CD4-positive, CD25-positive, alpha-beta regulatory T cell (primary cell): ENCODE data around the gene VDAC2. TPM values are rescaled to one million over a fixed set of nuclear protein-coding genes. Genes with fewer than 3 reads are reported as not detected.

Experiments
- ATAC-seq, 2 donors: fragments of 150-1000 bp; cut with Tn5 transposase; one replicate each; pipeline ENCODE4 v1.10.0; 2021; ENCODE audit warnings: low read depth in 2 of 2, moderate number of reproducible peaks in 2 of 2, moderate library complexity in 1 of 2
- DNase-seq, 3 donors: peaks; one replicate each; pipeline versions ENCODE4 v3.0.0 to v3.0.0-alpha.2; 2012 to 2022; ENCODE audit warnings: mixed read lengths in 1 of 3
- H3K27ac ChIP-seq: one replicate; pipeline ENCODE4 v1.7.0; 2013; ENCODE audit warnings: mild to moderate bottlenecking, low read length; ENCODE audit not compliant: insufficient read depth, poor library complexity, severe bottlenecking
- H3K27me3 ChIP-seq: one replicate; pipeline ENCODE4 v1.7.0; 2013; ENCODE audit warnings: low read length; ENCODE audit not compliant: control insufficient read depth, insufficient read depth
- H3K36me3 ChIP-seq: one replicate; pipeline ENCODE4 v1.7.0; 2013; ENCODE audit warnings: mild to moderate bottlenecking, low read length, moderate library complexity; ENCODE audit not compliant: control insufficient read depth, insufficient read depth
- H3K4me1 ChIP-seq: 2 replicates; pipeline ENCODE4 v1.7.0; 2013; ENCODE audit warnings: mild to moderate bottlenecking, low read length; ENCODE audit not compliant: insufficient read depth, control insufficient read depth, poor library complexity, severe bottlenecking
- H3K4me3 ChIP-seq: one replicate; pipeline ENCODE4 v1.7.0; 2013; ENCODE audit warnings: low read depth, mild to moderate bottlenecking, low read length, moderate library complexity
- H3K9me3 ChIP-seq, 2 experiments: 1 replicate in 1 of 2; 2 replicates in 1 of 2; pipeline ENCODE4 v1.7.0; 2013; ENCODE audit warnings: low read length in 2 of 2, mild to moderate bottlenecking in 1 of 2, moderate library complexity in 1 of 2; ENCODE audit not compliant: control insufficient read depth in 2 of 2
- H3K27ac Mint-ChIP-seq, 3 donors: one replicate each; pipeline ENCODE4 v1.8.0; 2020 to 2022; ENCODE audit warnings: mild to moderate bottlenecking in 3 of 3, mixed read lengths in 3 of 3, moderate library complexity in 2 of 3
- H3K27me3 Mint-ChIP-seq: one replicate; pipeline ENCODE4 v1.8.0; 2022; ENCODE audit warnings: mild to moderate bottlenecking, mixed read lengths
- H3K36me3 Mint-ChIP-seq: one replicate; pipeline ENCODE4 v1.8.0; 2020; ENCODE audit warnings: mixed read lengths
- H3K4me1 Mint-ChIP-seq, 4 donors: one replicate each; pipeline ENCODE4 v1.8.0; 2020 to 2022; ENCODE audit warnings: mixed read lengths in 4 of 4, mild to moderate bottlenecking in 1 of 4
- H3K4me3 Mint-ChIP-seq, 4 donors: one replicate each; pipeline ENCODE4 v1.8.0; 2020 to 2022; ENCODE audit warnings: mild to moderate bottlenecking in 4 of 4, mixed read lengths in 4 of 4, moderate library complexity in 3 of 4
- H3K9me3 Mint-ChIP-seq, 7 donors: one replicate each; pipeline ENCODE4 v1.8.0; 2020 to 2022; ENCODE audit warnings: mixed read lengths in 7 of 7, mild to moderate bottlenecking in 3 of 7, moderate library complexity in 2 of 7
- polyA plus RNA-seq, 4 donors: library from polyadenylated mRNA; unstranded; fragments of 300-500 nt; fragmentation: Illumina TruSeq; gene quantifications; one replicate each; pipeline ENCODE4 v1.2.3, GENCODE V29; 2021
- total RNA-seq: library from RNA; stranded (reverse); gene quantifications from one replicate; pipeline ENCODE4 v1.2.3, GENCODE V29; 2022

The VDAC2 gene
- total and polyA plus RNA-seq, 5 donors from 2014 or later = 110 to 201 (median 159) TPM

- H3K27ac ChIP-seq = no peak overlapping the region
- Mint-ChIP-seq H3K36me3 (no peaks in the 10 kb centered on the region), H3K4me3 (no peak overlapping the region), H3K9me3 (peaks cover 0 to 2% (median 0%) of the 10 kb centered on the region in 7 donors), H3K27ac (no peak overlapping the region), H3K4me1 (no peaks in the 10 kb centered on the region), H3K27me3 (no peaks in the 10 kb centered on the region)
- no peaks in the 10 kb centered on the region for H3K9me3 ChIP-seq
- no peaks in the 10 kb centered on the region for H3K36me3 ChIP-seq
- H3K27me3 ChIP-seq = no peaks in the 10 kb centered on the region
- H3K4me1 ChIP-seq = no peaks in the 10 kb centered on the region
- H3K4me3 ChIP-seq = no peak overlapping the region
- no peak for ATAC-seq
- no peak for DNase-seq
Measured at GRCh38 chr10:75263806-75264205, 53.2 kb downstream of the VDAC2 start.

GRCh38 chr10:75265856-75266255 is 55.3 kb downstream of the VDAC2 start:
- no peaks in the 10 kb centered on the region for H3K36me3 ChIP-seq
- H3K27me3 ChIP-seq = no peaks in the 10 kb centered on the region
- H3K9me3 Mint-ChIP-seq = no peaks in the 10 kb centered on the region
- H3K4me1 Mint-ChIP-seq = no peaks in the 10 kb centered on the region
- ATAC-seq (no peak), DNase-seq (no peak)
- no peaks in the 10 kb centered on the region for H3K4me1 ChIP-seq
- H3K27me3 Mint-ChIP-seq = no peaks in the 10 kb centered on the region
- no peak overlapping the region for H3K4me3 Mint-ChIP-seq
- H3K27ac Mint-ChIP-seq = no peak overlapping the region
- H3K4me3 ChIP-seq = no peak overlapping the region
- H3K9me3 ChIP-seq = no peaks in the 10 kb centered on the region
- no peaks in the 10 kb centered on the region for H3K36me3 Mint-ChIP-seq
- no peak overlapping the region for H3K27ac ChIP-seq

DNA sequence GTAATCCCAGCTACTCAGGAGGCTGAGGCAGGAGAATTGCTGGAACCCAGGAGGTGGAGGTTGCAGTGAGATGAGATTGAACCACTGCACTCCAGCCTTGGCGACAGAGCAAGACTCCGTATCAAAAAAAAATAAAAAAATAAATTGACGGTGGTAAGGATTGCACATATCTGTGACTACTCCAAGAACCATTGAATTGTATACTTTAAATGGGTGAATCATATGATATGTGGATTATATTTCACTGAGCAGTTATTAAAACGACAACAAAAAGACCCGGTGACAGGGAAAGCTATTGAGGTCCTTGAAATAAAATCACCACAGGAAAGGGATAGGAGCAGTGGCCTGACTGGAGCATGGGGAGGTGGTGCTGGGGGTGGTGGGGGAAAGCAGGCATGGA is 56.3 kb downstream of the VDAC2 start:
- DNase-seq = no peak
- no peak for ATAC-seq
- Histone ChIP-seq H3K4me1 (no peaks in the 10 kb centered on the region), H3K27ac (no peak overlapping the region), H3K4me3 (no peak overlapping the region), H3K9me3 (no peaks in the 10 kb centered on the region), H3K27me3 (no peaks in the 10 kb centered on the region), H3K36me3 (no peaks in the 10 kb centered on the region)
- Mint-ChIP-seq H3K27ac (no peak overlapping the region), H3K27me3 (peaks cover 2% of the 10 kb centered on the region), H3K9me3 (no peaks in the 10 kb centered on the region), H3K4me1 (no peaks in the 10 kb centered on the region), H3K4me3 (no peak overlapping the region), H3K36me3 (no peaks in the 10 kb centered on the region)

GRCh38 chr10:75269605-75270004 is 59.0 kb downstream of the VDAC2 start:
- Histone ChIP-seq H3K27ac (no peak overlapping the region), H3K36me3 (no peaks in the 10 kb centered on the region), H3K27me3 (no peaks in the 10 kb centered on the region), H3K9me3 (no peaks in the 10 kb centered on the region), H3K4me1 (no peaks in the 10 kb centered on the region), H3K4me3 (no peak overlapping the region)
- no peaks in the 10 kb centered on the region for H3K9me3 Mint-ChIP-seq
- no peak overlapping the region for H3K4me3 Mint-ChIP-seq
- H3K4me1 Mint-ChIP-seq = no peaks in the 10 kb centered on the region
- ATAC-seq (no peak), DNase-seq (no peak)
- no peak overlapping the region for H3K27ac Mint-ChIP-seq
- H3K27me3 Mint-ChIP-seq = peaks cover 4% of the 10 kb centered on the region
- no peaks in the 10 kb centered on the region for H3K36me3 Mint-ChIP-seq

- Histone ChIP-seq H3K27ac (no peak overlapping the region), H3K9me3 (no peaks in the 10 kb centered on the region), H3K4me1 (no peaks in the 10 kb centered on the region), H3K4me3 (no peak overlapping the region), H3K27me3 (no peaks in the 10 kb centered on the region), H3K36me3 (no peaks in the 10 kb centered on the region)
- Mint-ChIP-seq H3K4me1 (no peaks in the 10 kb centered on the region), H3K4me3 (no peak overlapping the region), H3K27me3 (peaks cover 4% of the 10 kb centered on the region), H3K9me3 (peaks cover 0 to 3% (median 0%) of the 10 kb centered on the region in 7 donors), H3K36me3 (no peaks in the 10 kb centered on the region), H3K27ac (no peak overlapping the region)
- no peak for DNase-seq
- no peak for ATAC-seq
Measured at GRCh38 chr10:75272094-75272493, 61.5 kb downstream of the VDAC2 start.

DNA sequence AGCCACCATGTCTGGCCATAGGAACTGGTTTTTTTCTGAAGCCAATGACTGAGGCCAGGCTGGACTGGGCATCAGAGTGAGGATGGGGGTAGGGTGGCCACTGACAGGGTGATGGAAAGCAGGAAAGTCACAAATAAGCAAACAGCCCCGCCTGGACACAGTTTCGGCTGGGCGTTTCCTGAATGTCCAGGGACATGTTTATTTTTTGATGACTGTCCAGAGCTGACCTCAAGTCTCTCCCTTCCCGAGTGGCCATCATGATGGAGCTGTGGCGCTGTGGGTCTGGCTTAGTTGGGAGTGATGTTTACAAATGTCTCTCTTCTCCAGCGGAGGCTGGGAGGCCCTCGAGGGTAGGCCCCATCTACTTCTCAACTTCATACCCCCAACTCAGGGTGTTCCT is 62.3 kb downstream of the VDAC2 start:
- no peaks in the 10 kb centered on the region for H3K4me1 Mint-ChIP-seq

DNA sequence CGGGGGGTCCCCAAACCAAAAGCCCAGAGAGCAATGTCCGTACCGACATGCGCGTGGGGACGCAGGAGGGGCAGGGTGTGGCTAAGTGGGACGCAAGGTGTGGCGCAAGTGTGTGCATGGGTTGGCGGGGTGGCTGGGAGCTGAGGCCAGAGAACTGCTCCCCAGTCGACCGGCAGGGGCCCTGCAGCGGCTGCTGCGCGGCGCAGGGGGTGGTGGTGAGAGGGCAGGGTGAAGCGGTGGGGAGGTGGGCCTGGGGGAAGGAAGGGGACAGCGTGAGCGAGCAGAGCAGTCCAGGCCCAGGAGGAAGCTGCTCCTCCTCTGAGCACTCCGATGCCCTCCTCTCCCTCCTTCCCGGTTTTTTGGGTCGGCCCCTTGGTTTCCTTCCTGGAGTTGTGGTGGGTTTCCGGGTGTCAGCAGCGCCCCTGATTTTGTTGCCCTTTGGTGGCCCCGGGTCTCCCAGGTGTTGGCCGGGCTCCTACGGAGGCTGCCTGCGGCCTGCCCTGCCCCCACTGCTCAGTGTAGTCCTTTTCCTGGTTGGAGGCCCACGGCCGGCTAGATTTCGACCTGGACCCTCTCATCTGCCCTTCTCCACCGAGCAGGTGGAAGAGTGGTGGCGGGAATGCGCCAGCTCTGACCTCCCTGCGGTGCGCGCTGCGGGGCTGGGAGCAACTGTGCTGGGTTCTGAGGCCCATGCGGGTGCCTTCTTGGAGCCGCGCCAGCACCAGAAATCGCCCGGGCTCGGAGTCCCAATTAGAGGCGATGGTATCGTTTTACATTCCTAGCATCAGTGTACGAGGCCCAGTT is 65.7 kb downstream of the VDAC2 start:
- no peak for ATAC-seq
- H3K4me1 ChIP-seq = no peaks in the 10 kb centered on the region
- no peak for DNase-seq
- Mint-ChIP-seq H3K9me3 (peaks cover 0 to 3% (median 0%) of the 10 kb centered on the region in 7 donors), H3K36me3 (no peaks in the 10 kb centered on the region), H3K4me1 (no peaks in the 10 kb centered on the region), H3K4me3 (no peak overlapping the region), H3K27ac (no peak overlapping the region), H3K27me3 (peaks cover 14% of the 10 kb centered on the region)
- no peaks in the 10 kb centered on the region for H3K36me3 ChIP-seq
- peaks cover 2% of the 10 kb centered on the region for H3K27me3 ChIP-seq
- no peaks in the 10 kb centered on the region for H3K9me3 ChIP-seq
- H3K4me3 ChIP-seq = no peak overlapping the region
- no peak overlapping the region for H3K27ac ChIP-seq

More for the DNA sequence above, 62.3 kb downstream of the VDAC2 start:
- ATAC-seq (no peak), DNase-seq (no peak)
- Mint-ChIP-seq H3K9me3 (peaks cover 0 to 3% (median 0%) of the 10 kb centered on the region in 7 donors), H3K27me3 (peaks cover 4% of the 10 kb centered on the region), H3K4me3 (no peak overlapping the region), H3K27ac (no peak overlapping the region), H3K36me3 (no peaks in the 10 kb centered on the region)
- H3K27ac ChIP-seq = no peak overlapping the region
- H3K9me3 ChIP-seq = no peaks in the 10 kb centered on the region
- no peaks in the 10 kb centered on the region for H3K27me3 ChIP-seq
- no peaks in the 10 kb centered on the region for H3K36me3 ChIP-seq
- H3K4me1 ChIP-seq = no peaks in the 10 kb centered on the region
- H3K4me3 ChIP-seq = no peak overlapping the region

DNA sequence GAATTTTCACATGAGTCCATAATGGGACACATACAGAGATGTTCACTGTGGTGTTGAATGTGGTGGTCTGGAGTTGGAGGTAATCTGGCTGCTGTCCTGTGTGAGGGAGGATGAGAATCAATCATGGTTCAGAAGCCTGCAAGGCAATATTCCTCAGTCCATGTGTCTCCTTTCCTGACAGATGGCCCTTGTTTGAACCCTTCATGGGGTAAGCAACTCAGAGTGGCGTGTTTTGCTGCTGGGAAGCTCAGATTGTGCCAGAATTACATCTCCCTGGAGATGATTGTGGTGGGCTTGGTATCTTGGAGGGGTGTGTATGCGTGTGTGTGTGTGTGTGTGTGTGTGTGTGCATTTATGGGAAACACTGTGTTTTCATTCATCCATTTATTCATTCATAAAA is 69.6 kb downstream of the VDAC2 start:
- Mint-ChIP-seq H3K36me3 (no peaks in the 10 kb centered on the region), H3K27me3 (peaks cover 26% of the 10 kb centered on the region), H3K4me1 (no peaks in the 10 kb centered on the region), H3K9me3 (peaks cover 0 to 3% (median 0%) of the 10 kb centered on the region in 7 donors), H3K4me3 (no peak overlapping the region), H3K27ac (no peak overlapping the region)
- DNase-seq (no peak), ATAC-seq (no peak)
- no peak overlapping the region for H3K4me3 ChIP-seq
- no peaks in the 10 kb centered on the region for H3K9me3 ChIP-seq
- no peaks in the 10 kb centered on the region for H3K4me1 ChIP-seq
- H3K27ac ChIP-seq = no peak overlapping the region
- H3K27me3 ChIP-seq = peaks cover 4% of the 10 kb centered on the region
- H3K36me3 ChIP-seq = no peaks in the 10 kb centered on the region
